CD14-positive monocyte (primary cell): Measurements from ENCODE around the gene SORBS1. TPM values are rescaled to one million over a fixed set of nuclear protein-coding genes. Genes with fewer than 3 reads are reported as not detected.

Experiments
- DNase-seq, 3 donors: peaks; one replicate each; pipeline ENCODE4 v3.0.0-alpha.2; 2011 to 2022
- H2AFZ ChIP-seq: 2 replicates; pipeline ENCODE4 v1.6.0; 2012; ENCODE audit warnings: mild to moderate bottlenecking, low read depth, low read length, inconsistent platforms; ENCODE audit not compliant: insufficient read depth, poor library complexity, severe bottlenecking
- H3K27ac ChIP-seq, 2 donors: 1 replicate in 1 of 2; 2 replicates in 1 of 2; pipeline ENCODE4 v1.5.1; 2012 to 2013; ENCODE audit warnings: low read length in 2 of 2, control low read depth in 1 of 2, inconsistent platforms in 1 of 2, low read depth in 1 of 2, mild to moderate bottlenecking in 1 of 2
- H3K27me3 ChIP-seq, 2 donors: one replicate each; pipeline versions ENCODE4 v1.6.0 to v1.6.1; 2011 to 2013; ENCODE audit warnings: low read length in 2 of 2; ENCODE audit not compliant: control insufficient read depth in 2 of 2, insufficient read depth in 2 of 2
- H3K36me3 ChIP-seq, 2 donors: replicated peaks in 1 of 2; 1 replicate in 1 of 2; 2 replicates in 1 of 2; pipeline versions ENCODE4 v1.5.1 to v1.6.1; 2012 to 2013; ENCODE audit warnings: low read length in 2 of 2, control low read depth in 1 of 2, inconsistent platforms in 1 of 2, mild to moderate bottlenecking in 1 of 2; ENCODE audit not compliant: insufficient read depth in 2 of 2, control insufficient read depth in 1 of 2
- H3K4me1 ChIP-seq, 2 donors: 1 replicate in 1 of 2; 2 replicates in 1 of 2; pipeline versions ENCODE4 v1.5.1 to v1.6.1; 2012 to 2013; ENCODE audit warnings: low read length in 2 of 2, control low read depth in 1 of 2, inconsistent platforms in 1 of 2, mild to moderate bottlenecking in 1 of 2, moderate library complexity in 1 of 2; ENCODE audit not compliant: insufficient read depth in 2 of 2, control insufficient read depth in 1 of 2
- H3K4me2 ChIP-seq: replicated peaks from 2 replicates; pipeline ENCODE3; 2012; ENCODE audit warnings: low read length, moderate library complexity, mild to moderate bottlenecking; ENCODE audit not compliant: poor library complexity, severe bottlenecking; ENCODE audit errors: extremely low read depth
- H3K4me3 ChIP-seq, 3 experiments: fragments of 200-600 bp in 1 of 3; sonication (generic) in 1 of 3; replicated peaks in 1 of 3; 1 replicate in 2 of 3; 2 replicates in 1 of 3; pipeline ENCODE4 v1.5.1; 2011 to 2013; ENCODE audit warnings: low read length in 3 of 3, mild to moderate bottlenecking in 3 of 3, control low read depth in 2 of 3, low read depth in 2 of 3, inconsistent platforms in 1 of 3, moderate library complexity in 1 of 3
- H3K79me2 ChIP-seq: 2 replicates; pipeline ENCODE4 v1.6.0; 2012; ENCODE audit warnings: mild to moderate bottlenecking, control low read depth, inconsistent platforms, low read length, moderate library complexity; ENCODE audit not compliant: insufficient read depth
- H3K9ac ChIP-seq: 2 replicates; pipeline ENCODE4 v1.6.0; 2017; ENCODE audit warnings: low read length, mild to moderate bottlenecking; ENCODE audit not compliant: insufficient read depth, poor library complexity, severe bottlenecking
- H3K9me3 ChIP-seq, 2 donors: replicated peaks in 1 of 2; 1 replicate in 1 of 2; 2 replicates in 1 of 2; pipeline versions ENCODE4 v1.5.1 to v1.6.1; 2012 to 2013; ENCODE audit warnings: low read length in 2 of 2, control low read depth in 1 of 2; ENCODE audit not compliant: control insufficient read depth in 1 of 2, insufficient read depth in 1 of 2
- H4K20me1 ChIP-seq: 2 replicates; pipeline ENCODE4 v1.6.0; 2012; ENCODE audit warnings: mild to moderate bottlenecking, low read length, control low read depth, moderate library complexity; ENCODE audit not compliant: insufficient read depth
- H3K27ac Mint-ChIP-seq, 7 donors: one replicate each; pipeline ENCODE4 v1.8.0; 2020; ENCODE audit warnings: mild to moderate bottlenecking in 7 of 7, mixed read lengths in 7 of 7, moderate library complexity in 6 of 7, inconsistent platforms in 2 of 7
- H3K27me3 Mint-ChIP-seq, 3 donors: one replicate each; pipeline ENCODE4 v1.8.0; 2021 to 2022; ENCODE audit warnings: low read depth in 3 of 3, mild to moderate bottlenecking in 3 of 3, mixed read lengths in 3 of 3, moderate library complexity in 3 of 3, inconsistent platforms in 1 of 3
- H3K36me3 Mint-ChIP-seq, 2 donors: one replicate each; pipeline ENCODE4 v1.8.0; 2020; ENCODE audit warnings: mixed read lengths in 2 of 2, inconsistent platforms in 1 of 2, mild to moderate bottlenecking in 1 of 2
- H3K4me1 Mint-ChIP-seq: one replicate; pipeline ENCODE4 v1.8.0; 2020; ENCODE audit warnings: mild to moderate bottlenecking, mixed read lengths
- H3K4me3 Mint-ChIP-seq, 2 donors: one replicate each; pipeline ENCODE4 v1.8.0; 2020; ENCODE audit warnings: mild to moderate bottlenecking in 2 of 2, mixed read lengths in 2 of 2, moderate library complexity in 1 of 2
- H3K9me3 Mint-ChIP-seq, 7 donors: one replicate each; pipeline ENCODE4 v1.8.0; 2020 to 2022; ENCODE audit warnings: mixed read lengths in 7 of 7, mild to moderate bottlenecking in 6 of 7, moderate library complexity in 6 of 7, inconsistent platforms in 2 of 7
- CTCF ChIP-seq: fragments of 200-600 bp; IDR thresholded peaks from one replicate; pipeline ENCODE4 v1.8.0; 2022; ENCODE audit warnings: antibody characterized with exemption, mild to moderate bottlenecking
- WGBS: methylation state at CpG from one replicate; pipeline ENCODE4 v1.1.5; 2013; ENCODE audit warnings: missing lambda C conversion rate; ENCODE audit not compliant: insufficient coverage; 5-methylcytosine and 5-hydroxymethylcytosine counted together
- intact Hi-C, 2 donors: fragments of 100-400 bp; cut with micrococcal nuclease; formaldehyde crosslinking; loops; one replicate each; pipeline versions ENCODE4 v1.15.0 to v1.15.1; 2023
- polyA plus RNA-seq, 3 donors: library from polyadenylated mRNA; depleted of rRNA in 1 of 3; unstranded in 2 of 3; stranded (reverse) in 1 of 3; fragments of 300-500 nt in 2 of 3; fragments of >200 nt in 1 of 3; fragmentation: Illumina TruSeq in 2 of 3; gene quantifications; 1 replicate in 2 of 3; 2 replicates in 1 of 3; pipeline ENCODE4 v1.2.3, GENCODE V29; 2012 to 2021

Gene SORBS1
- polyA plus RNA-seq, 3 donors: 0.08 to 0.15 TPM; not detected in 1

- H3K4me3 Mint-ChIP-seq: no peak overlapping the region
- Histone ChIP-seq H3K4me2 (no peak overlapping the region), H3K36me3 (no peaks in the 10 kb centered on the region), H3K79me2 (no peaks in the 10 kb centered on the region), H3K9ac (no peak overlapping the region), H3K27ac (no peak overlapping the region), H3K4me3 (no peak overlapping the region), H4K20me1 (no peaks in the 10 kb centered on the region), H3K4me1 (no peaks in the 10 kb centered on the region), H3K9me3 (no peaks in the 10 kb centered on the region), H2AFZ (no peak overlapping the region), H3K27me3 (no peaks in the 10 kb centered on the region)
- H3K27me3 Mint-ChIP-seq: peaks cover 0 to 5% (median 3%) of the 10 kb centered on the region in 3 donors
- intact Hi-C loops: no loop called here
- no peaks in the 10 kb centered on the region for H3K9me3 Mint-ChIP-seq
- H3K4me1 Mint-ChIP-seq: no peaks in the 10 kb centered on the region
- H3K36me3 Mint-ChIP-seq: no peaks in the 10 kb centered on the region
- no peak for TF ChIP-seq CTCF
- no peak overlapping the region for H3K27ac Mint-ChIP-seq
- 20% methylated on average over 1 of the region's 12 CpGs for WGBS
- DNase-seq: no peak
Observed at GRCh38 chr10:95333997-95334804, 227.0 kb downstream of the SORBS1 start.

- Histone ChIP-seq H3K27ac (no peak overlapping the region), H3K4me3 (no peak overlapping the region), H3K9ac (no peak overlapping the region), H3K79me2 (no peaks in the 10 kb centered on the region), H3K9me3 (no peaks in the 10 kb centered on the region), H3K36me3 (no peaks in the 10 kb centered on the region), H2AFZ (no peak overlapping the region), H3K27me3 (no peaks in the 10 kb centered on the region), H3K4me1 (no peaks in the 10 kb centered on the region), H3K4me2 (no peak overlapping the region), H4K20me1 (no peaks in the 10 kb centered on the region)
- Mint-ChIP-seq H3K4me1 (no peaks in the 10 kb centered on the region), H3K27ac (no peak overlapping the region), H3K36me3 (no peaks in the 10 kb centered on the region), H3K27me3 (peaks cover 0 to 5% (median 5%) of the 10 kb centered on the region in 3 donors), H3K4me3 (no peak overlapping the region), H3K9me3 (no peaks in the 10 kb centered on the region)
- 100% methylated on average over 1 of the region's 4 CpGs for WGBS
- intact Hi-C loops: no loop called here
- TF ChIP-seq CTCF: no peak
- no peak for DNase-seq
Observed at GRCh38 chr10:95332666-95333249, 228.4 kb downstream of the SORBS1 start.
